Measurements from ENCODE around the gene ATG2A.

The ATG2A gene

DNA sequence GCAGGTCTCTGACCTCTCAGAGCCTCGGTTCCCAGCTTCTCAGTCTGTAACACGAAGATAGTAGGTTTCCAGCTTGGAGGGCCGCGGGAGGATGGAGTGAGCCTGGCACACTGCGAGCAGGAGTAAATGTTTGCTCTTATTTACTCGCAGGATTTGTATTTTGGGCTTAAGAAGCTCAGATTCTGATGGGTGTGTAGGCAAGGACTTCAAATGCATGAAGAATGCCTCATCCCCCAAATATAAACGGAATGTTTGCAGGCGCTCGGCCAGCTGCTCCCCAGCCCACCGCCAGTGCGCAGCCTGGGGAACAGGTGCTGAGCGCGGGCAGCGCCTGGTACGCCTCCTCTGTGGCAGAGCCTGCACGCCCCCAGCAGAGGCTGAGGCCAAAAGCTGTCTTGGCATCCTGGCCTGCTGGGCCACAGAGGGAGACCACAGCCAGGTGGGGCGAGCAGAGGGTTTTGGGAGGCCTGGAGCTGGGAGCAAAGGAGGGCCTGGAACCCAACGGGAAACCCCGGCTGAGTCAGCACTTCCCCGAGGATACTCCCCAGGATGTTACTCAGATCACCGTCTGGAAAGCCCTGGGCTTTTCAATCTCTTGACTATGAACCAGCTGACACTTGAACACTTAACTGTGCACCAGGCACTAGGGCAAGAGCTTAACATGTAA is 48.0 kb downstream of the ATG2A start:
- TF ChIP-seq, protein P1, sequence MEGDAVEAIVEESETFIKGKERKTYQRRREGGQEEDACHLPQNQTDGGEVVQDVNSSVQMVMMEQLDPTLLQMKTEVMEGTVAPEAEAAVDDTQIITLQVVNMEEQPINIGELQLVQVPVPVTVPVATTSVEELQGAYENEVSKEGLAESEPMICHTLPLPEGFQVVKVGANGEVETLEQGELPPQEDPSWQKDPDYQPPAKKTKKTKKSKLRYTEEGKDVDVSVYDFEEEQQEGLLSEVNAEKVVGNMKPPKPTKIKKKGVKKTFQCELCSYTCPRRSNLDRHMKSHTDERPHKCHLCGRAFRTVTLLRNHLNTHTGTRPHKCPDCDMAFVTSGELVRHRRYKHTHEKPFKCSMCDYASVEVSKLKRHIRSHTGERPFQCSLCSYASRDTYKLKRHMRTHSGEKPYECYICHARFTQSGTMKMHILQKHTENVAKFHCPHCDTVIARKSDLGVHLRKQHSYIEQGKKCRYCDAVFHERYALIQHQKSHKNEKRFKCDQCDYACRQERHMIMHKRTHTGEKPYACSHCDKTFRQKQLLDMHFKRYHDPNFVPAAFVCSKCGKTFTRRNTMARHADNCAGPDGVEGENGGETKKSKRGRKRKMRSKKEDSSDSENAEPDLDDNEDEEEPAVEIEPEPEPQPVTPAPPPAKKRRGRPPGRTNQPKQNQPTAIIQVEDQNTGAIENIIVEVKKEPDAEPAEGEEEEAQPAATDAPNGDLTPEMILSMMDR (IDR thresholded peaks at IDR 0.05; ENCODE audit: low read depth, low read length): no peak
- H3K4me3 ChIP-seq (ENCODE audit: low read depth, low read length): no peak overlapping the region; the same call in 1 of the 2 replicates

DNA sequence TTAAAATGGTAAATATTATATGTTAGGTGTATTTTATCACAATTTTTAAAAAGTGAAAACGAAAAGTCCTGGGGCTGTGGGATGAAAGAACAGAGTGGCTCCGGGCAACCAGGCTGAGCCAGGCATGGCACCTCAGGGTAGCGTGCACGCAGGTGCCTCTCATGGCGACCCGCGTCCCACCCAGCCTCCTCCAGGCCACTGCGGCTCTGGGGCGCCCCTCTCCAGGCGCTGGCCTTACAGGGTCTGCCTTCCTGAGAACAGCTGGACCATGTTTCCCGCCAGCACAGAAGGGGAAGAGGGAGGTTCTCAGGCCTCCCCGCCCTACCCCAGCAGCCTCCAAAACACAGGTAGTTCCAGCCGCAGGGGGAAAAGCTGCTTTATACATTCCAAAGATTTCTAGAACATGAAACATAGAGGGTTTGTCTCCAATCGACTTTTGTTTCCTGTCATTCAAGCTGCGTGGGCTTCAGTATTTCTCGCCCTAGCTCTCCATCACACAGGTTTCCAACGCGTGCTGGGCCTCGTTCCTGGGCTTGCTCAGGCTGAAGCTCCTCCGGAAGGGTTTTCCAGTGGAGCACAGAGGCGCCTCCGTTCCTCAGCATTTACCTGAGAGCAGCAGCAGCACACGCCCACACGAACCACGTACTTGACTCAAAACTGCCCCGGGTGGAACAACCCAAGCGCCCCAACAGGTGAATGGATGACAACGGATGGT is 49.1 kb downstream of the ATG2A start:
- TF ChIP-seq, protein P1 (IDR thresholded peaks at IDR 0.05; ENCODE audit: low read depth, low read length): no peak
- peak overlapping the region; percentile 15 for H3K4me3 ChIP-seq (ENCODE audit: low read depth, low read length)

DNA sequence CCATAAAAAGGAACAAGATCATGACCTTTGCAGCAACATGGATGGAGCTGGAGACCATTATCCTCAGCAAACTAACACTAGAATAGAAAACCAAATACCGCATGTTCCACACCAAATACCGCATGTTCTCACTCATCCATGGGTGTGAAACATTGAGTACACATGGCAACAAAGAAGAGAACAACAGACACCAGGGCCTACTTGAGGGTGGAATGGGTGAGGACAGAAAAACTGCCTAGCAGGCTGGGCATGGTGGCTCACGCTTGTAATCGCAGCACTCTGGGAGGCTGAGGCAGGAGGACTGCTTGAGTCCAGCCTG is 50.9 kb downstream of the ATG2A start:
- TF ChIP-seq, protein P1 (IDR thresholded peaks at IDR 0.05; ENCODE audit: low read depth, low read length): no peak
- H3K4me3 ChIP-seq (ENCODE audit: low read depth, low read length): no peak overlapping the region

DNA sequence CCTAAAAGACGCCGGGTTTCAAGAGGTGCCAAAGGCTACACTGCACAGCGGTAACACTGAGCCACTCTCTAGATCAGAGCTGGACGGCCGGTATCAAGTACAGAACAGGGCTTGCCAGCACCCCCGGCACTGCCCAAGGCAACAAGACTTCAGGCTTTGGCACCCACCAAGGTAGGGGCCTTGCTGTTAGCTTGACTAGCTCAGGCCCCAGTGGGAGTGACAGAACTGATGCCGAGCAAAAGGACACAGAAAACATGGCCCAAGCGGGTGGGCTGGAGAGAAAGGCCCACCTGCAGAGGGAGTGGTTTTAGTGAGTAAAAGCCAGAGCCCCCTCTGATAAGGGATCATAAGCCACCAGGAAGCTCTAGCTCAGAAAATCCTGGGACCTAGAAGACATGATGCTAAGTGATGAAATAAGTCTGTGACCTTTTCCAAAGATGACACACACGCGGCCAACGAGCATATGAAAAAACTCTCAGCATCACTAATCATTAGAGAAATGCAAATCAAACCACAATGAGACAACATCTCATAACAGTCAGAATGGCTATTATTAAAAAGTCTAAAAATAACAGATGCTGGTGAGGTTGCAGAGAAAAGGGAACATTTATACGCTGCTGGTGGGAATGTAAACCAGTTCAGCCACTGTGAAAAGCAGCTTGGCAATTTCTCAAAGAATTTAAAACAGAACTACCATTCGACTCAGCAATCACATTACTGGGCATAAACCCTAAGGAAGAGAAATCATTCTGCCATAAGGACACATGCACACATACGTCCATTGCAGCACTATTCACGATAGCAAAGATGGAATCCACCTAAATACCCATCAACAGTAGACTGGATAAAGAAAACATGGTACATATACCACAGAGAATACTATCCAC is 51.5 kb downstream of the ATG2A start:
- H3K4me3 ChIP-seq (ENCODE audit: low read depth, low read length): peak overlapping the region; percentile 10; the same call in 1 of the 2 replicates
- TF ChIP-seq, protein P1 (IDR thresholded peaks at IDR 0.05; ENCODE audit: low read depth, low read length): no peak

DNA sequence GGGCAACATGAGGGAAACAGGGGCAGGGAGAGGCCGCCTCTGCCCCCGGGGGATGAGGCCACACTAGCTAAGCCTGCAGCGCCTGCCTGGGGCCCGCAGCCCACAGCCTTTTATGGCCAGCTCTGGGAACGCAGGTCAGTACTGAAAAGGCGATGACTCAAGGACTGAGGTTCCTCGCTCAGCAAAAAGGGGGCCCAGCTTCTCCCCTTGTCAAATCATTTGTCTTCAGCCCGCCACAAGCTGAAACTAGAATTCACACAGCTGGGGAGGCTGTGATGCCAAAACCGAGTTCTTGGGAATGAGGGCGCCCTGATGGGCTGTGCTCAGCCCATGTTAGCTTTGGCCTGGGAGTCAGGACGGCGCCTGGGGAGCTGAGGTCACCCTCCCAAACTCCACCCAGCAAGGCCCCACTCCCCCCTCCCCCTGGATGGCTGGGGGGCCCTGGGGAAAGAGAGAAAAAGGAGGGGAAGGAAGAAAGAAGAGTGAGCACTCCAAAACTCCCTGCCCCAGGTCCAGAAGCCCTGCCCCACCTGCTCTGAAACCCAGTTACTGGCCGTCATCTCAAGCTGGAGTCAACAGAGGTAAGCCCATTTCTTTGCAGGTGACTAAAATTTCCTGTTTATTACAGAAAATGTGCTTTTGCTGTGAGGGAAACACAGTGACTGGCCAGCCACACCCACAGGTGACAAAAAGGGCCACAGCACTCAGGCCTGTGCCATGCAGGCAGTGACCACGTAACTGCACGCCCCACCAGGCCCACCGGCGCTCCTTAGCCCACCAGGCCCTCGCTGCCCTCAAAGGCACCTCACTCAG is 52.3 kb downstream of the ATG2A start:
- TF ChIP-seq, protein P1 (IDR thresholded peaks at IDR 0.05; ENCODE audit: low read depth, low read length): no peak
- peak overlapping the region; percentile 5; the same call in 1 of the 2 replicates for H3K4me3 ChIP-seq (ENCODE audit: low read depth, low read length)

DNA sequence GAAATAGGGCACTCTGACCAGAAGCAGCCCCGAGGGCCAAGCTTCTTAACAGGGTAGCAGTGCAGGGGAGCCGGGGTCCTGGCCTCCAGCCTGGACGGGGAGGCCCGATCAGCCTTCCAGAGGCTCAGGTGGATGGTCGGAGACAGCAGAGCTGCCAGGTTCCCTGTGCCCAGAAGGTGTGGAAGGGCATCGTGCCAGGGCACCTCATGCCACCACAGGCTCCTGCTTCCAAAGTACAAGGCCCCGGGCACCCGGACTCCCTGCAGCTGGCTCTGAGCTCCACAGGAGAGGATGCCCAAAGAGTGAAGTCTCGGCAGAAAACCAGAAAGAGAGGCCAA is 52.9 kb downstream of the ATG2A start:
- TF ChIP-seq, protein P1 (IDR thresholded peaks at IDR 0.05; ENCODE audit: low read depth, low read length): no peak
- 0 out of 2 replicates have a peak overlapping the region, but pooled peaks have one; percentile 5 for H3K4me3 ChIP-seq (ENCODE audit: low read depth, low read length)

Data from WI38 (cell line).